ENCODE data around the gene CNN3. TPM values are rescaled to one million over a fixed set of nuclear protein-coding genes. Genes with fewer than 3 reads are reported as not detected.

The CNN3 gene
- total and polyA plus RNA-seq, 7 donors = 12.4 to 46.2 (median 19.2) TPM

DNA sequence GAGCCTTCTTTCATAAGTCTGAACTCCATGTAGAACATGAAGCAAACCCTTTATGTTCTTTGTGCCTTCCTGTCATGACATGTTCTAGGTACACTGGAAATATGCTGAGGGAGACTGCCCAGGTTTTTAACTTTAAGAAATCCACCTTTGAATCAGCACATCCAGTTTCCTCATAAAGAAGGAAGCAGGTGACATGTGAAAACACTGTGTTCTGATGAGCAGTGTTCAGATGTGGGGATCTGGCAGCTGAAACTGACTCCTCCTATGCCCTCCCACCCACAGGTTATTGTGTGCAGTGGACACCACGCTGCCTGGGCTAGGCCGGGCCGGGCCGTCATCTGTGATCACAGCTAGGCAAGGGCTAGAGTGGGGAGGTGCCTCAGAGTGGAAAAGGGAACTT, 51.1 kb downstream of the CNN3 start:
- no peak for ATAC-seq

DNA sequence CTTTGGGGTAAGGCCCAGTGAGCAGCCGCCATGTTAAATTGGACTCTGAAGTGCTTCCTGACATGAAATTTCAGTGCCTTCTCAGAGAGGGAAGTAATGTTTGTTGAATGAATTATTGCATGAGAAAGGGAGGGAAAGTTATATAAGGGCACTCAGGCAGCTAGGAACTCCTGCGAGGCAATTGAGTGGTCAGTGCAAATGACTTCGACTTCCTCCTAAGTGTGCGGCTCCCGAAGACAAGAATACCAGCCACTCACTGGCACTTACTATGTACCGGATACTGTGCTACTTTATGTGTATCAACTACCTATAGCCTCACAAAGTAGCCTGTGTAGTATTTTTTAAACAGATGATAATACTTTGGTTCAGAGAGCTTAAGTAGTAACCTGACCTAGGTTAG, 52.5 kb downstream of the CNN3 start:
- TF ChIP-seq CTCF (IDR thresholded peaks at IDR 0.05) = no peak
- H3K36me3 ChIP-seq (ENCODE audit: insufficient read depth in 1 of 2, low read depth in 1 of 2) = no peaks in the 10 kb centered on the region
- WGBS, 3 donors = 95 to 99% (median 98%) methylated on average over 6 of the region's 6 CpGs
- ATAC-seq (no peak), DNase-seq (no peak)
- no peak overlapping the region for H3K4me3 ChIP-seq
- H3K4me1 ChIP-seq = no peaks in the 10 kb centered on the region
- H3K9me3 ChIP-seq = no peaks in the 10 kb centered on the region
- no peak overlapping the region for H3K27ac ChIP-seq
- intact Hi-C loops (cut with DNase I) = no loop called here
- H3K27me3 ChIP-seq (ENCODE audit: insufficient read depth in 3 of 3, low read length in 2 of 3) = no peaks in the 10 kb centered on the region

More for the DNA sequence above, 51.1 kb downstream of the CNN3 start:
- Histone ChIP-seq H3K36me3 (ENCODE audit: insufficient read depth in 1 of 2, low read depth in 1 of 2) (no peaks in the 10 kb centered on the region), H3K4me1 (no peaks in the 10 kb centered on the region), H3K27ac (no peak overlapping the region), H3K4me3 (no peak overlapping the region), H3K27me3 (ENCODE audit: insufficient read depth in 3 of 3, low read length in 2 of 3) (no peaks in the 10 kb centered on the region), H3K9me3 (no peaks in the 10 kb centered on the region)
- intact Hi-C loops (cut with DNase I) = no loop called here
- 79 to 88% (median 83%) methylated on average over 4 of the region's 4 CpGs for WGBS, 3 donors
- DNase-seq = no peak
- TF ChIP-seq CTCF (IDR thresholded peaks at IDR 0.05) = no peak

DNA sequence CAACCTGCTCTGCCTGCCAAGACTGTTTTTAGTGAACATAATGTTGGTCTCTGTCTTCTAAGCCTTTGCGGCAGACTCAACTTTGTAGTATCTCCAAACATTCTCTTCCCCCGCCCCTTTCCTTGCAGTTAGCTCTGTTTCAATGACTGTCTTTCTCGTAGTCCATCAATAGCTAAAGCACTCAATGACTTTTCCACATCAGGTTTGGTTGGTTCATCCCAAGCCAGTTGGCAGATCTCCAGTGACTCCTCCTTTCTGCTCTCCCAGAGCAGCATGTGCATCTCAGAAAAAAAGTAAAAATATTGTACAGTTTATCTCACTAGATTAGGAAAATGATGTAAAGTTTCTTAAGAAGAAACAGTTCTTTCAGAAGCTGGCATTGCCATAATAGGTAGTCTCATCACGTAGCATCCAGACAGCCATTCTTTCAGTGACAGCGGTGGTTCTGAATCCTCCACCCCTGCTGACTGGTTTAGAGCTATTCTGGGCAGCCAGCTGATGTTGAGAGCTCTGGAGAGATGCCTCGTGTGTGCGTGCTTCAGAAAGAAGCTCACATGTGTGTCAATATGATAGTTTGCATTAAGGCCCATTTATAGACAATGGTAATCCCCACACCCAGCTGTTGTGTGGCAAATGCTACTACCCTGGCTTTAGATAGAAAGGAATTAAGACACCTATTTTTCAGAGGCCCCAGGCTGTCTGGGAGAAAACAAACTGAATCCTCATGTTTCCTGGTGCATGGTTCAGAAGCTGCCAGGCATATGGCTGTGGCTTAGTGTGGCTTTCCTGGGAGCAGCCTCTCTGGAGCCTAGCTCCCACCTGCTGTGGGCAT, 53.2 kb downstream of the CNN3 start:
- intact Hi-C loops (cut with DNase I) = no loop called here
- Histone ChIP-seq H3K4me1 (no peaks in the 10 kb centered on the region), H3K36me3 (ENCODE audit: insufficient read depth in 1 of 2, low read depth in 1 of 2) (no peaks in the 10 kb centered on the region), H3K4me3 (no peak overlapping the region), H3K27ac (peak overlapping the region; percentile 23), H3K9me3 (no peaks in the 10 kb centered on the region), H3K27me3 (ENCODE audit: insufficient read depth in 3 of 3, low read length in 2 of 3) (no peaks in the 10 kb centered on the region)
- DNase-seq (no peak), ATAC-seq (no peak)
- 34 to 41% (median 41%) methylated on average over 7 of the region's 7 CpGs for whole genome bisulfite sequencing, 3 donors
- TF ChIP-seq CTCF (IDR thresholded peaks at IDR 0.05) = no peak

- no peaks in the 10 kb centered on the region for H3K9me3 ChIP-seq
- H3K27ac ChIP-seq = no peak overlapping the region
- H3K27me3 ChIP-seq (ENCODE audit: insufficient read depth in 3 of 3, low read length in 2 of 3) = no peaks in the 10 kb centered on the region
- WGBS, 3 donors = 80 to 82% (median 81%) methylated on average over 4 of the region's 4 CpGs
- ATAC-seq (no peak), DNase-seq (no peak)
- intact Hi-C loops (cut with DNase I) = no loop called here
- no peaks in the 10 kb centered on the region for H3K4me1 ChIP-seq
- no peak for TF ChIP-seq CTCF (IDR thresholded peaks at IDR 0.05)
- H3K36me3 ChIP-seq (ENCODE audit: insufficient read depth in 1 of 2, low read depth in 1 of 2) = no peaks in the 10 kb centered on the region
- H3K4me3 ChIP-seq = no peak overlapping the region
These were observed 54.0 kb downstream of the CNN3 start for GRCh38 chr1:94872771-94873495.
